DMS79 (cell line): Measurements from ENCODE around the gene POU6F2.

ENCODE experiments used
- DNase-seq: peaks from one replicate; lab custom pipeline; 2025; lab: John Stamatoyannopoulos, UW

POU6F2 gene

DNA sequence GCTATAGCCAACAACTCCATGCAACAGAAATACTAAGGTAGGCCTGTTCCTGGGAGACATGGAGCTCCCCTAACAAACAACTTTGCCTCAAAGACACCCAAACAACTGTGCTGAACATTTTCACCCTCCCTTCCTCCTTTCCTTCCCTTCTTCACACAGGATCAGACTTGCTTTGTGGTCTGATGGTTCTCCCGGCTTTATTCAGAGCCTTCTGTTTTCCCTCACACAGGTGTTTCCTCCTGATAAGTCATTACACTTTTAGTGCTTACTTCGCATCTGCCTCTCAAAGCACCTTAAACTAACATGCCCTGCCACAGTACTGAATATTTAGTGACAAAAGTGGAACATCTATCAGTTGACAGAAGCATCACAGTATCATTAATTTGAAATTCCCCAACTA lies 532.2 kb downstream of the POU6F2 start:
- no peak for DNase-seq

DNA sequence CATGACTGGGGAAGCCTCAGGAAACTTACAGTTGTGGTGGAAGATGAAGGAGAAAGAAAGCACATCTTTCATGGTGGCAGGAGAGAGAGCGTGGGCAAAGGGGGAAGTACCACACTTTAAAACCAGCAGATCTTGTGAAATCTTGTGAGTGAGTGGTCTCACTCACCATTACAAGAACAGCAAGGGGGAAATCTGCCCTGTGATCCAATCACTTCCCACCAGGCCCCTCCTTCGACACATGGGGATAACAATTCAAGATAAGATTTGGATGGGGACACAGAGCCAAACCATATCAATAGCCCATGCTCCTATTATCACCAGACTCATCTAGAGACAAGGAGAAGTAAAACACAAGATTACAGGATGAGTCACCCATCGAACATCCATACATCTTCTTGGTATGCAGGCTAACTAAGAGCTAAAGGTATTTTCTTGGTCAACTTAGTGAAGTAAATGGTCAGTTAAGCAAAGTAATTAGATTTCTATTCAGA lies 533.2 kb downstream of the POU6F2 start:
- no peak for DNase-seq

DNA sequence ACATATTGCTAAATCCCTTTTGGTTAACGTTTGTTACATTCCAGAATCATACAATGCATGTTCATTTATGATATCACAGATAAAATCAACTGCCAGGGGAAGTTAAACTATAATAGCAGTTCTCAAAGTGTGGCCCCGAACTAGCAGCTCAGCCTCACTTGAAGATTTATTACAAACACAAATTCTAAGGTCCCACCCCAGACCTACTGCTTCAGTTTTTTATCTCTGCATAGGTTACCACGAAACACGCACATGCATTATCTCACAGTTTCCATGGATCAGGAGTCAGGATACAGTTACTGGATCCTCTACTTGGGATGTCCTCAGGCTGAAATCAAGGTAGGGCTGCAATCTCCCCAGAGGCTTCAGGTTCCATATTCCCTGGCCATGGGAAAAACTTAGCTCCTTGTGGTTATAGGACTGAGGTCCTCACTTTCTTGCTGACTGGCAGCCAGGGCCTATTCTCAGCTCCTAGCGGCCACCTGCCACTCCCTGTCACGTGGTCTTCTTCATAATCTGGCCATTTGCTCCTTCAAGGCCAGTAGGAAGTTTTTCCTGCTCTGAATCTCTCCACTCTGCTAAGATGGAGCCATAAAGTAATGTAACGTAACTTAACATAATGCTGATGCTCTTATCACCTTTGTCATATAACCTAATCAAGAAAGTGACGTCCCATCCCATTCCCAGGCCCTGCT lies 538.0 kb downstream of the POU6F2 start:
- no peak for DNase-seq

DNA sequence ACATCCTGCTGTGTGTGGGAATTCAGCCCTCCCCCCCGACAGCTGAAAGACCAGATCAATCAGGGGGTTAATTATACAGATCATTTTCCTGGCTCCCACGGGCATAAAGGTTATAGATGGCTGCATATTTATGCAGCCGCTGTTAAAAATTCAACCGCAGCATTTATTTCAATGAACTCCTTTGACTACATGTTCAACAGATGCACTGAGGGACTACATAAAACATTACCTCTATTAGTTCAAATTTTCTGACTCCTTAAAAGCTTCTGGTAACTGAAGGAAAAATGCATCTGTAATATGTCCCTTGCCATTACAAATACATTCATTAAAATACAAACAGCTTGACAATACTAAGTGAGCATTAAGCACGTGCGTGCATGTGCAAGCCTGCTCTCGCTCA lies 538.8 kb downstream of the POU6F2 start:
- DNase-seq: no peak

DNA sequence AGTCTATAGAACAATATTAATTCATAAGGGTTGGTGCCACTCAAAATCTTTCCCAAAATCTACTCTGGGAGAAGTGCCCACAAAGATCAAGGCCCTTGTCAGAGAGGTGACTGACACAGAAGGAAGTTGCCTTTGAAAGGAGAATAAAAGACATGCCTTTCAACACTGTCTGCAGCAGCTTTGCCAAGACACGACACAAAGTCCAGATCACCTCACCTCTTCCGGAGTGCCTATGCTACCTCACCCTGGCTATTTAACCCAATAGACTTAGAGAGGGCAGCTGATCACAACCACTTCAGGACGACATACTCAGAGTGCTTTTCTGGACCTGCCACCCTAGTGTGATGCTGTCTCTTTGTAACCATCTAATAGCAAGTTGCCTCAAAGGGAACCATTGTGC lies 539.5 kb downstream of the POU6F2 start:
- DNase-seq: no peak
